ENCODE data around the gene NCS1.

Gene NCS1

DNA sequence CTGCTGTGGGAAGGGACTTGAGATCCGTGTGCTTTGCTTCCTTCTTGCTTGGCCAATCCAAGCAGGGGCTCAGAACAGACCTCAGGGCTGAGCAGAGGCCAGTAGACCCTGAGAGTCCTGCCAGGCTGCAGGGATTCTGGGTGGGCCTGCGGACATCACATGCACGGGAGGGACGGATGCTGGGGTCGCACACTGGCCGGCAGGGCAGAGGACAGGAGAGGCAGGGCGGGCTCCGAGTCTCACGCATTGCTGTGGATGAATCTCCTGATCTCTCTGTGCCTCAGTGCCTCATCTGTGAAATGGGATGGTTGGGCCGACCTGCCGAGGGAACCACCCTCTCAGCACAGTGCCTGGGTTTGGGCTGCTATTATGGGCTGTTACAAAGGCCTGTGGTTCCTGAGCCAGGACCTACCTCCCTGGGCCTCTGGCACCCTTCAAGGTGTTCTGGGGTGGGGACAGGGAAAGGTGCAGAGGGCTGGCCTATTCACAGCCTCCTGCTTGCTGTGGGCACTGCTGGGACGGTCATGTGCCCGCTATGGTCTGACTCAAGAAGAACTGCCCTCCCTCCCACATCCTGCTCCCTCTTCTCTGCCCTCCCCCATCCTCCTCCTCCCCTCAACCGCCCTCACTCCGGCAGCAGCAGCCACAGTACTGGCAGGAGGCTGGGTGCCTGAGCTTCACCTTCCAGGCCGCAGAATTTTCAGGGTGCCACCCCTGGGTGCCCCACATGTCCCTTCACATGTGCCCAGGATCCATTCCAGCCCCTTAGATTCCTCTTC lies 43.3 kb downstream of the NCS1 start:
- H3K36me3 Mint-ChIP-seq (ENCODE audit: low read depth) = no peaks in the 10 kb centered on the region
- H3K4me3 Mint-ChIP-seq = no peak overlapping the region
- no peaks in the 10 kb centered on the region for H3K27me3 Mint-ChIP-seq (ENCODE audit: low read depth)
- no peaks in the 10 kb centered on the region for H3K4me1 Mint-ChIP-seq (ENCODE audit: low read depth)
- no peaks in the 10 kb centered on the region for H3K9me3 Mint-ChIP-seq
- H3K27ac Mint-ChIP-seq = no peak overlapping the region

DNA sequence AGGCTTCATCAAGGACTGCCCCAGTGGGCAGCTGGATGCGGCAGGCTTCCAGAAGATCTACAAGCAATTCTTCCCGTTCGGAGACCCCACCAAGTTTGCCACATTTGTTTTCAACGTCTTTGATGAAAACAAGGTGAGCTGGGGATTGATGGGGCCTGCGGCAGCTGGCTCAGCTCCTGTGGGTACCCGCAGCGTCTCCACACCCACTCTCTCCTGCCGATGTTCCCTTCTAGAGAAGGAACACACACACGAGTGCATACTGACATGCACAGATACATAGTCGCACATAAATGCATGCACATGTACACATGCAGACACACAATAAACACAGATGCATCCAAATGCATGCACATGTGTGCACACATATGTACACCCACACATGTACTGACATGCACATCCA lies 45.6 kb downstream of the NCS1 start:
- Mint-ChIP-seq H3K4me3 (no peak overlapping the region), H3K27ac (no peak overlapping the region), H3K27me3 (ENCODE audit: low read depth) (no peaks in the 10 kb centered on the region), H3K36me3 (ENCODE audit: low read depth) (no peaks in the 10 kb centered on the region), H3K9me3 (no peaks in the 10 kb centered on the region), H3K4me1 (ENCODE audit: low read depth) (no peaks in the 10 kb centered on the region)

DNA sequence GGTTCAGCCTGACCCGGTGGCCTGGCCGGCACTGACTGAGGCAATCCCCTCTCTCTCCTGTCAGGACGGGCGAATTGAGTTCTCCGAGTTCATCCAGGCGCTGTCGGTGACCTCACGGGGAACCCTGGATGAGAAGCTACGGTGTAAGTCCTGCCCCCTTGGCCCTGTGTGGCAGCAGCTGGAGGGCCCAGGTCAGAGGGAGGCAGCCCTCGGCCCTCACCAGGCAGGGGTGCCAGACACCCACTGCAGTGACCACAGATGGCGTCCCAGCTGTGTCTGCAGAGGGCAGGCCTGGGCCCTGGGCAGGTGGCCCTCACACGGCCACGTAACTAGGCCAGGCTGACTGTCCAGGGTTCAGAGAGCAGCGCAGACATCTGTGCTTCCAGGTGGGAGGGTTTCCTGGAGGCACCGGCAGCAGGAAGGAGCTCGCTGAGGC lies 47.5 kb downstream of the NCS1 start:
- H3K27ac Mint-ChIP-seq = no peak overlapping the region
- no peak overlapping the region for H3K4me3 Mint-ChIP-seq
- no peaks in the 10 kb centered on the region for H3K4me1 Mint-ChIP-seq (ENCODE audit: low read depth)
- H3K27me3 Mint-ChIP-seq (ENCODE audit: low read depth) = no peaks in the 10 kb centered on the region
- H3K9me3 Mint-ChIP-seq = no peaks in the 10 kb centered on the region
- no peaks in the 10 kb centered on the region for H3K36me3 Mint-ChIP-seq (ENCODE audit: low read depth)

DNA sequence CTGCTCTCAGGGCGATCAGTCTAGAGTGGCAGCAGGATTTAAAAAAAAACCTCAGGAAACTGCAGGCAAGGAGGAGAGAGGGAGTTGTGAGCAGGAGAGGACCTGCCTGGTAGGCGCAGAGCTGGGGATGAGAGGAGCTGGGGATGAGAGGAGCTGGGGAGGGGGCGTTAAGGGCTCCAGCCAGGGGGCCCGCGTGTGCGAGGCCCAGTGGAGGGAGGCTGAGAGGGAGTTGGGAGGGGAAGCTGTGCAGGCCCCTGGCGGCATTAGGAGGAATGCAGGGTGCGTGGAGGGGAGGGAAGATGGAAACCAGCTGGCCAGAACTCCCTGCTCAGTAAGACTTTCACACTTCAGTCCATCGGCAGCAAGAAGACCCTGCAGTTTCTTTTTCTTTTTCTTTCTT lies 48.1 kb downstream of the NCS1 start:
- Mint-ChIP-seq H3K27ac (no peak overlapping the region), H3K9me3 (no peaks in the 10 kb centered on the region), H3K4me3 (no peak overlapping the region), H3K4me1 (ENCODE audit: low read depth) (no peaks in the 10 kb centered on the region), H3K27me3 (ENCODE audit: low read depth) (no peaks in the 10 kb centered on the region), H3K36me3 (ENCODE audit: low read depth) (no peaks in the 10 kb centered on the region)

DNA sequence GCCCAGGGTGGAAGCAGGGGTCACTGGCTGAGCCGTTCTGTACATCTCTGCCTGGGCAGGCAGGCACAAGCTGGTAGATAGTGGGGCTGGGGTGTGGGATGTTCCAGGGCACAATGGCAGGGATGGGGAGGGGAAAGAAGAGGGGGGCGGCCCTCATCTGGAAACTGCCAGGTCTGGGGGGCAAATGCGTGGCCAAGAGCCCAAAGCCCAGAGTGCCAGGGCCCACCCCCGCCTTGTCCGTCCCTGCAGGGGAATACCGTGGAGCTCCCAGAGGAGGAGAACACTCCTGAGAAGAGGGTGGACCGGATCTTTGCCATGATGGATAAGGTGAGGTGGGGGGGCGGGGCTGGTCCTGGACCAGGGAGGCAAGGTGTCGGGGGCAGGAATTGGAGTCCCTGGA lies 50.6 kb downstream of the NCS1 start:
- Mint-ChIP-seq H3K27me3 (ENCODE audit: low read depth) (no peaks in the 10 kb centered on the region), H3K27ac (no peak overlapping the region), H3K9me3 (peaks cover 6% of the 10 kb centered on the region), H3K4me3 (no peak overlapping the region), H3K36me3 (ENCODE audit: low read depth) (no peaks in the 10 kb centered on the region), H3K4me1 (ENCODE audit: low read depth) (no peaks in the 10 kb centered on the region)

DNA sequence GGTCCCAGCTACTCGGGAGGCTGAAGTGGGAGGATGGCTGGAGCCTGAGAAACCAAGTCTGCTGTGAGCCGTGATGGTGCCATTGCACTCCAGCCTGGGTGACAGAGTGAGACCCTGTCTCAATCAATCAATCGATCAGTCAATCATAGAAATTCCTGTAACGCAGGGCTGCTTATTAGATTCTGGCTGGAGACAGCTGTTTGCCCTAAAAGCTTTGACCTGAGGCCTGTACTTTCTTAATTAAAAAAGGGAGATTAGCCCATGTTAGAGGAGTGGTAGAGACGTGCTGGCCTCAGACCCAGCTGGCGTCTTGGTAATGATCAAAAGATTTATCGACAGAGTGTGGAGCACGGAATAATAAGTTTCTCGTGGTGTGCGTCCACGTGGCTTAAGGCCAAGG lies 52.9 kb downstream of the NCS1 start:
- Mint-ChIP-seq H3K4me3 (no peak overlapping the region), H3K9me3 (peaks cover 6% of the 10 kb centered on the region), H3K27me3 (ENCODE audit: low read depth) (no peaks in the 10 kb centered on the region), H3K4me1 (ENCODE audit: low read depth) (no peaks in the 10 kb centered on the region), H3K27ac (no peak overlapping the region), H3K36me3 (ENCODE audit: low read depth) (no peaks in the 10 kb centered on the region)

DNA sequence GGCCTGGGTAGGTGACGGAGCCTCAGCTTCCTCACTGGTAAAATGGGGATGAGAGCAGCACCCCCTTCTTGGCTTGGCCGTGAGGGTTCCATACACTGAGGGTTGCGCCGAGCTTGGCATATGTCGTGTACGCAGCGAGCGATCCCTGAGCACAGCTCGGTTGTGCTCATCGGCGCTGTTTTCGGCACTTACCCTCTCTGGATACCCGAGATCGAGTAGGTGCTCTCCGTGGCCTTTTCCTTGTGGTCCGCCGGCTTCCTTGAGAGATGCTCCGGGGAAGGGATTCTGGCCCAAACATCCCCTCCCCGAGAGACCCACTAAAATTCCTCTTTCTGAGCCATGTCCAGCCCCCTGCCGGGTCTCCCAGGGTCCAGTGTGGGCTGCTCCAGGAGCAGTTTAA lies 53.4 kb downstream of the NCS1 start:
- H3K27ac Mint-ChIP-seq = no peak overlapping the region
- no peaks in the 10 kb centered on the region for H3K36me3 Mint-ChIP-seq (ENCODE audit: low read depth)
- no peak overlapping the region for H3K4me3 Mint-ChIP-seq
- no peaks in the 10 kb centered on the region for H3K27me3 Mint-ChIP-seq (ENCODE audit: low read depth)
- peaks cover 6% of the 10 kb centered on the region for H3K9me3 Mint-ChIP-seq
- H3K4me1 Mint-ChIP-seq (ENCODE audit: low read depth) = no peaks in the 10 kb centered on the region

DNA sequence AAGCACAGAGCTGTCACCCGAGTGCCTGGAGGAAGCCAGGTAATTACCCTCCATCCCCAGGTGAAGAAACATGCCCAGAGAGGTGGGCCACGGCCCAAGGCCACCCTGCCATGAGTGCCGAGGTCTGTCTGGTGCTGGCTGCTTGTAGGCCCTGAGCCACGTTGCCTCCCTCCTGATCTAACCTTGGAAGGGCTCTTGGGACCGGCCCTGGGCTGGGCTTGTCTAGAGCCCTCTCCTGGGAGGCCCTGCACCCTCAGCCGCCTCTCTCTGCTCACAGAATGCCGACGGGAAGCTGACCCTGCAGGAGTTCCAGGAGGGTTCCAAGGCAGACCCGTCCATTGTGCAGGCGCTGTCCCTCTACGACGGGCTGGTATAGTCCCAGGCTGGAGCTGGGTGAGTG lies 53.9 kb downstream of the NCS1 start:
- Mint-ChIP-seq H3K9me3 (peaks cover 6% of the 10 kb centered on the region), H3K4me3 (no peak overlapping the region), H3K4me1 (ENCODE audit: low read depth) (no peaks in the 10 kb centered on the region), H3K36me3 (ENCODE audit: low read depth) (no peaks in the 10 kb centered on the region), H3K27ac (no peak overlapping the region), H3K27me3 (ENCODE audit: low read depth) (no peaks in the 10 kb centered on the region)

DNA sequence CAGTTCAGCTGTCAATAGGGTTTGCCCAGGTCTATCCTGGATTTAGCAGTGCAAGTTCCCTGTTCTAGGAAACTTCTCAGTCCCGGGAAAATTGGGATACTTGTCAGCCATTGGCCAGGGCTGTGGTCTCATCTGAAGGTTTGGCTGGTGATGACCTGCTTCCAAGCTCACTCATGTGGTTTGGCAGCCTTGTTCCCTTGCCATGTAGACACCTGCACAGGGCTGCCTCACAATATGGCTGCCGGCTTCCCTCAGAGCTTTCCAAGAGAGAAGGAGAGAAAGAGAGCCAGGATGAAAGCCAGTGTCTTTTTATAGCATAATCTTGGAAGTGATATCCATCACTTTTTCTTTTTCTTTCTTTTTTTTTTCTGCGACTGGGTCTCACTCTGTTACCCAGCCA lies 55.6 kb downstream of the NCS1 start:
- H3K27ac Mint-ChIP-seq = no peak overlapping the region
- no peaks in the 10 kb centered on the region for H3K36me3 Mint-ChIP-seq (ENCODE audit: low read depth)
- H3K4me1 Mint-ChIP-seq (ENCODE audit: low read depth) = no peaks in the 10 kb centered on the region
- peaks cover 6% of the 10 kb centered on the region for H3K9me3 Mint-ChIP-seq
- H3K27me3 Mint-ChIP-seq (ENCODE audit: low read depth) = no peaks in the 10 kb centered on the region
- no peak overlapping the region for H3K4me3 Mint-ChIP-seq

DNA sequence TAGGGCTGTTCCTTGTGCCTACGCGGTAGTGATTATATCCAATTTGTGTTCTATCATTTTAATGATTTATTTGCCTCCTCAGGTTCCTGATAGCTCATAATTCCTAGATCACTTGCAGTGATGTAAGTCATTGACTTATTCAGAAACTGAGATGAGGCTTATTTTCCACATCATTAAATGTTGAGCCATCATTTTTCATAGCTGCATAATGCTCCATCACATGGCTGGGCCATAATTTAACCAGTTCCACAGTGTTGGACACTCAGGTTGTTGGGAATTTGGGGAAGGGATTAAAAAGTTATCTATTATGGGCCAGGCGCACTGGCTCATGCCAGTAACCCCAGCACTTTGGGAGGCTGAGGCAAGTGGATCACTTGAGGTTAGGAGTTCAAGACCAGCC lies 57.6 kb downstream of the NCS1 start:
- Mint-ChIP-seq H3K9me3 (peaks cover 6% of the 10 kb centered on the region), H3K27me3 (ENCODE audit: low read depth) (no peaks in the 10 kb centered on the region), H3K27ac (no peak overlapping the region), H3K4me3 (no peak overlapping the region), H3K36me3 (ENCODE audit: low read depth) (no peaks in the 10 kb centered on the region), H3K4me1 (ENCODE audit: low read depth) (no peaks in the 10 kb centered on the region)

DNA sequence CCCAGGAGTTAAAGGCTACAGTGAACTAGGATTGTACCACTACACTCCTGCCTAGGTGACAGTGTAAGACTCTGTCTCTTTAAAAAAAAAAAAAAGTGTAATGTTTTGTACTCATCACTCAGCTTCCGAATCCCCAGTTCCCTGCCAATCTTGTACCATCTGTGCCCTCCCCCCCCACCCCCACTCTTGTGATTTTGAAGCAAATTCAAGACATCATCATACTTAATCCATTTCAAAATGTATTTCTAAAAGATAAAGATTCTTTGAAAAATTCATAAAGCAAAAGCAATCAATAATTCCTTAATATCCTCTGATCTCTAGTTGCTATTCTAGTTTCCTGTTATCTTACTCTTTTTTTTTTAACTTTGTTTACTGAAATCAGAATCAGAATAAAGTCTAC lies 58.4 kb downstream of the NCS1 start:
- Mint-ChIP-seq H3K4me1 (ENCODE audit: low read depth) (no peaks in the 10 kb centered on the region), H3K9me3 (peaks cover 6% of the 10 kb centered on the region), H3K27ac (no peak overlapping the region), H3K4me3 (no peak overlapping the region), H3K36me3 (ENCODE audit: low read depth) (no peaks in the 10 kb centered on the region), H3K27me3 (ENCODE audit: low read depth) (no peaks in the 10 kb centered on the region)

DNA sequence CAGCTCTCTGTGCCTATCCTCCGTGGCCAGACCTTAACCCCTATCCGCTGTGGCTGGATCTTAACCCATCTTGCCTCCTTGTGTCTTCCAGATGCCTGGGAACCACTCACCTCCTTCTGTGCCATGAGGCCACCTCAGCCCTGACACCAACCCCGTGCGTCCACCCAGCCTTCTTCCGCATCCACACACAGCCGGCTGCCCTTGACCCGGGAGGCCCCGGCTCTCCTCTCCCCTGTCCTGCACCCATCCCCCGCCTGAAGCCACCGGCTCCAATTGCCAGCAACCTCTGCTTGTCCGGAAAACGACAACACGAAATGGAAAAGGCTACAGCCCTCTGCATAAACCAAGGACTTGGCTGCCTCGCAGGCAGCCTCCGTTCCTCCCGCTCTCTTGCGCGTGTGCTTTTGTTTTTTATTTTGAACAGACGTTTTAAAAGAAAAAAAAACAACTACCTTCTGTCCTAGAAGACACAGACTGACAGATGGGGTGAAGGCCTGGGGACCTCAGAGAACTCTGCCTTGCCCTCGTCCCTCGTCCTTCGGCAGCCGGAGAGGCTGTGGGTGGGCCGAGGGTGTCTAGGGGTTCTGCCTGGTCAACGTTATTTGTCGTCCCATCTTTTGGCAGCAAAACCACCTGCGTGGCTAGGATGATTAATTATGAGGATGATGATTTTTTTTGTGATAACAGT lies 60.8 kb downstream of the NCS1 start:
- H3K27me3 Mint-ChIP-seq (ENCODE audit: low read depth) = no peaks in the 10 kb centered on the region
- peaks cover 3% of the 10 kb centered on the region for H3K4me1 Mint-ChIP-seq (ENCODE audit: low read depth)
- H3K27ac Mint-ChIP-seq = no peak overlapping the region
- no peaks in the 10 kb centered on the region for H3K9me3 Mint-ChIP-seq
- H3K36me3 Mint-ChIP-seq (ENCODE audit: low read depth) = no peaks in the 10 kb centered on the region
- H3K4me3 Mint-ChIP-seq = no peak overlapping the region

DNA sequence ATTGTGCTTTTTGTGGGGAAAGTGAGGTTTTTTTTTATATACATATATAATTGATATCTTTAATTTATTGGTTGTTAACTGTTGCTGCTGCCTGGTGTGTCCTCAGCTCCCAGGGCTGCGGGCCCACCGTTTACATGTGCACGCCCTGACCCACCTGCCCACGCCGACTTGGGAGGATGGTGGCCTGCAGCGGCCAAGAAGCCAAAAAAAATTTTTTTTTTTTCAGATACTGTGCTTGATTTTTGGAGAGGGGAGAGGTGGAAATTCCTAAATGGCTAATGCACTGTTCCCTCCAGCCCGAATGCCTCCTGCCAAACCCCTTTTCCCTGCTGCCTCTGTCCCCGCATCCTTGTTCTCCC lies 61.4 kb downstream of the NCS1 start:
- no peaks in the 10 kb centered on the region for H3K27me3 Mint-ChIP-seq (ENCODE audit: low read depth)
- H3K9me3 Mint-ChIP-seq = no peaks in the 10 kb centered on the region
- H3K4me3 Mint-ChIP-seq = no peak overlapping the region
- no peaks in the 10 kb centered on the region for H3K36me3 Mint-ChIP-seq (ENCODE audit: low read depth)
- H3K4me1 Mint-ChIP-seq (ENCODE audit: low read depth) = peaks cover 3% of the 10 kb centered on the region
- no peak overlapping the region for H3K27ac Mint-ChIP-seq

DNA sequence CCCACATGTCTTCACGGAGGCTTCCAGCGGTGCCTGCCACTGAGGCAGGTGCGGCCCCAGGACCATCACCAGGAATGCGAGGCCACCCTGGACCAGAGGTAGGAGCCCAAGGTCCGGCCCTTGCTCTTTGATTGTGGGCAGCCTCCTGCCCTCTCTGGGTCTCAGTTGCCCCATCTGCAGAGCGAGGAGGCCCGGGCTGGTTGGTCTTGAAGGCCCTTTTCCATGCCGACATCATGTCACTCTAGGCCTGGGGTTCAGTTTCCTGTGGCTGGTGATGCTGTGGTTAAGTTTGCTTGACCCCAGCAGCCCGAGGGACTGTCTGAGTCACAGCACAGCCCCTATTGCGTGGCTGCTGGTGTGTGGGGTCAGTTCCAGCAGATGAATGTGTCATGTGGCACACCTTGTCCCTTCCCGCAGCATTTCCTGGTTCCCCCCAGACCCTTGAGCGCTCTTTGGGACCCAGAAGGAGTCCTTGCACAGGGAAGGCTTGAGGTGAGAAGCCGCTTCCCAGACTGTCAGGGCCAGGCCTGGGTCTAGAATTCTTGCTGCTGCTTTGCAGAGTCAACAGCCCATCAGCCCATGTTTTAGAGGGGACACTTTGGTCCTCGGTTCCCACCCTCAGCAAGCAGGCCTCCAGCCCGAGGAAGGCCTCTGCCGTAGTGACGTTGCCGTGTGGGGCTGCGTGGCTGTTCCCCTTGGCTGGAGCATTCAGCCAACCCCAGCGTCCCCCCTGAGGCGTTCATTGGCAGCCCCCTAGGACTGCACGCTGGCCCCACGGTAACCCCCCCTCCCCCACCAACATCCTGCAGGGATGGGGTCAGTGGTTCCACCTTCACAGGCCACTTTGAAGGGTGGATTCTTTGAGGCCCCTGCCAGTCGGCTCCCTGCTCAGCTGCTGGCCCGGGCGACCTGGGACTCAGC lies 62.4 kb downstream of the NCS1 start:
- H3K27ac Mint-ChIP-seq = no peak overlapping the region

More for the DNA sequence above, 62.4 kb downstream of the NCS1 start:
- Mint-ChIP-seq H3K9me3 (no peaks in the 10 kb centered on the region), H3K4me3 (no peak overlapping the region), H3K4me1 (ENCODE audit: low read depth) (peaks cover 5% of the 10 kb centered on the region), H3K27me3 (ENCODE audit: low read depth) (no peaks in the 10 kb centered on the region), H3K36me3 (ENCODE audit: low read depth) (no peaks in the 10 kb centered on the region)
